Hepatocyte (in vitro differentiated cells): Measurements from ENCODE around the gene ATG13. TPM values are rescaled to one million over a fixed set of nuclear protein-coding genes. Genes with fewer than 3 reads are reported as not detected.

Source experiments
- DNase-seq: peaks from one replicate; pipeline ENCODE4 v3.0.0-alpha.2; 2016; ENCODE audit warnings: low spot score
- H2AFZ ChIP-seq: fragments of 200-600 bp; sonication (generic); 2 replicates; pipeline ENCODE4 v1.6.0; 2016; ENCODE audit warnings: antibody characterized with exemption, mild to moderate bottlenecking
- H3K27ac ChIP-seq: fragments of 200-600 bp; sonication (generic); 2 replicates; pipeline ENCODE4 v1.5.1; 2016; ENCODE audit warnings: mild to moderate bottlenecking
- H3K27me3 ChIP-seq: fragments of 200-600 bp; sonication (generic); 2 replicates; pipeline ENCODE4 v1.6.1; 2016
- H3K36me3 ChIP-seq: fragments of 200-600 bp; sonication (generic); replicated peaks from 2 replicates; pipeline ENCODE4 v1.5.1; 2016; ENCODE audit warnings: low read depth; ENCODE audit not compliant: insufficient read depth
- H3K4me1 ChIP-seq: fragments of 200-600 bp; sonication (generic); 2 replicates; pipeline ENCODE4 v1.5.1; 2016; ENCODE audit warnings: mild to moderate bottlenecking, moderate library complexity; ENCODE audit not compliant: insufficient read depth
- H3K4me2 ChIP-seq: fragments of 200-600 bp; sonication (generic); 2 replicates; pipeline ENCODE4 v1.6.0; 2016
- H3K4me3 ChIP-seq: fragments of 200-600 bp; sonication (generic); 2 replicates; pipeline ENCODE4 v1.5.1; 2016; ENCODE audit warnings: mild to moderate bottlenecking
- H3K79me2 ChIP-seq: fragments of 200-600 bp; sonication (generic); 2 replicates; pipeline ENCODE4 v1.6.0; 2017; ENCODE audit warnings: mild to moderate bottlenecking
- H3K9me2 ChIP-seq: fragments of 200-600 bp; sonication (generic); replicated peaks from 2 replicates; pipeline ENCODE4 v1.6.0; 2017; ENCODE audit warnings: mild to moderate bottlenecking; ENCODE audit not compliant: insufficient read depth
- H3K9me3 ChIP-seq: fragments of 200-600 bp; sonication (generic); 2 replicates; pipeline ENCODE4 v1.5.1; 2016; ENCODE audit warnings: low read depth, mild to moderate bottlenecking
- H4K20me1 ChIP-seq: fragments of 200-600 bp; sonication (generic); 2 replicates; pipeline ENCODE4 v1.6.0; 2016; ENCODE audit warnings: mild to moderate bottlenecking; ENCODE audit not compliant: insufficient read depth, poor library complexity, severe bottlenecking
- EZH2 ChIP-seq: fragments of 200-600 bp; sonication (generic); IDR thresholded peaks from 2 replicates; pipeline ENCODE4 v1.6.1; 2016; ENCODE audit warnings: antibody characterized with exemption, mild to moderate bottlenecking, borderline replicate concordance
- EZH2phosphoT487 ChIP-seq: fragments of 200-600 bp; sonication (generic); IDR thresholded peaks from one replicate; pipeline ENCODE4 v1.6.1; 2018; ENCODE audit warnings: antibody characterized with exemption, mild to moderate bottlenecking, low read depth, moderate library complexity; ENCODE audit not compliant: unreplicated experiment, severe bottlenecking
- WGBS: methylation state at CpG from one replicate; pipeline ENCODE4 v1.1.6; 2016; ENCODE audit warnings: low lambda C conversion rate; ENCODE audit errors: missing lambda C conversion rate; 5-methylcytosine and 5-hydroxymethylcytosine counted together
- polyA plus RNA-seq: library from polyadenylated mRNA; unstranded; fragments of >200 nt; fragmentation: Nextera tagmentation; extraction: Ambion mirVana; gene quantifications from 2 replicates; pipeline ENCODE4 v1.2.1, GENCODE V29; 2016
- total RNA-seq: library from RNA; depleted of rRNA; stranded (reverse); fragments of >200 nt; gene quantifications from 2 replicates; pipeline ENCODE4 v1.2.3, GENCODE V29; 2014
- TF ChIP-seq, protein P1 (sequence below): fragments of 200-600 bp; sonication (generic); IDR thresholded peaks from 2 replicates; pipeline ENCODE4 v1.5.1; 2016; ENCODE audit warnings: antibody characterized with exemption, mild to moderate bottlenecking; ENCODE audit not compliant: poor library complexity

Gene ATG13
- total and polyA plus RNA-seq, 2 experiments from 2014 or later = 50.9 to 60.8 TPM

DNA sequence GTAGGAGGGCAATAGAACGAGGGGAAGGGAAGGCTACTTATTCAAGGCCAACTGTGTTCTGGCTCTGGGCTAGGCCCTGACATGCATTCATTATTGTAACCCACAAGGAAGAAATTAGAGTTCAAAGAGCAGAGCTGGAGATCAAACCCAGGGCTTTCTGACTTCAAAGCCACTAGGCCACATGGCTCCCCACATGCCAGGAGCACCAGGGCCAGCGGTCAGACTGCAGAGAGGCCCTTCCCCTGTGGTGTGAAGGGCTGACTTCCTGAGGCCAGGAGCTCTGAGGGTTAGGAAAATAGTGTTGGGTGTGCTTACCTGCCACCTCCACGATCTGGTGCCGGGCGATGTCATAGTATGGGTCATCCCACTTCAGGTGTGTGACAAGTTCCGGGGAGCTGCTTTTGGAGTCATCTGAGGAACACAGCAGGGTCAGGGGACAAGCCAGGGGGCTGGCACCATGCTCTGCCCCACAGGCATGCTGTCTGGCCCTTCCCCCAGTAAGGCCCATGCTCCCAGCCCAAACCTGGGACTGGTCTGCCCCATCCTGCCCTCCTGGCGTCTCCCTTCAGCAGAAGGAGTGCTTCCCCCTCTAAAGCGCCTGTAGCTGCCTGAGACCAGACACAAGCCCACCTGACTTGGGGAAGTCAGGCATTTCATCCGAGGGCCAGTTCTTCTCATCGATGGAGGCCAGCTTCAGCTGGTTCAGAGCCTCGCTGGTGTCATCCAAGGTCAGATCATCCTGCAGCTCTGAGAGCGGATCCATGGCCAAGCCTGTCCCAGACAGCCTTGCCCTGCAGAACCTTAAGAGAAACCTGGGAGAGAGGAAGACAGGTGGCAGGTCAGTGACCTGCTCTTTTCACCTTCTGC, 78.2 kb downstream of the ATG13 start:
- Histone ChIP-seq H3K4me1 (peaks cover 9% of the 10 kb centered on the region), H3K79me2 (peaks cover 27% of the 10 kb centered on the region), H3K36me3 (no peaks in the 10 kb centered on the region), H4K20me1 (peaks cover 5% of the 10 kb centered on the region), H3K27me3 (no peaks in the 10 kb centered on the region), H3K4me3 (no peak overlapping the region), H2AFZ (no peak overlapping the region), H3K9me3 (no peaks in the 10 kb centered on the region), H3K4me2 (no peak overlapping the region), H3K9me2 (no peaks in the 10 kb centered on the region), H3K27ac (no peak overlapping the region)
- TF ChIP-seq EZH2 (no peak), EZH2phosphoT487 (no peak)
- TF ChIP-seq, protein P1, sequence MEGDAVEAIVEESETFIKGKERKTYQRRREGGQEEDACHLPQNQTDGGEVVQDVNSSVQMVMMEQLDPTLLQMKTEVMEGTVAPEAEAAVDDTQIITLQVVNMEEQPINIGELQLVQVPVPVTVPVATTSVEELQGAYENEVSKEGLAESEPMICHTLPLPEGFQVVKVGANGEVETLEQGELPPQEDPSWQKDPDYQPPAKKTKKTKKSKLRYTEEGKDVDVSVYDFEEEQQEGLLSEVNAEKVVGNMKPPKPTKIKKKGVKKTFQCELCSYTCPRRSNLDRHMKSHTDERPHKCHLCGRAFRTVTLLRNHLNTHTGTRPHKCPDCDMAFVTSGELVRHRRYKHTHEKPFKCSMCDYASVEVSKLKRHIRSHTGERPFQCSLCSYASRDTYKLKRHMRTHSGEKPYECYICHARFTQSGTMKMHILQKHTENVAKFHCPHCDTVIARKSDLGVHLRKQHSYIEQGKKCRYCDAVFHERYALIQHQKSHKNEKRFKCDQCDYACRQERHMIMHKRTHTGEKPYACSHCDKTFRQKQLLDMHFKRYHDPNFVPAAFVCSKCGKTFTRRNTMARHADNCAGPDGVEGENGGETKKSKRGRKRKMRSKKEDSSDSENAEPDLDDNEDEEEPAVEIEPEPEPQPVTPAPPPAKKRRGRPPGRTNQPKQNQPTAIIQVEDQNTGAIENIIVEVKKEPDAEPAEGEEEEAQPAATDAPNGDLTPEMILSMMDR = no peak
- 95% methylated on average over 12 of the region's 12 CpGs for WGBS
- DNase-seq = no peak

DNA sequence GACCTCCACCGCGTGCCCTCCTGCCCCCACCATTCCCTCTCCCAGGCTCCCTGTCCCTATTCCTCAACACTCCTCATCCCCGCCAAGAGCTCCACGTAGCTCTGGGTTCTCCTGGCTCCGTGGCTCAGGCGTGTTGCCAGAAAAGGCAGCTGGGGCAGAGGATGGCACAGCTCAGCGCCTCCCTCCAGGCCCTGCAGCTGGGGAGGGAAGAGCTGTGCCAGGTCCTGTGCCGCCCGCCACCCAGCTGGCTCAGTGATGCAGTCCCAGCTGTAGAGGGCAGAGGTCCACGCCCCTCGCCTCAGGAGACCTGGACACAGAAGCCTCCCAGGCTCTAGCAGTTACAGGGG, 78.8 kb downstream of the ATG13 start:
- Histone ChIP-seq H3K4me1 (peaks cover 9% of the 10 kb centered on the region), H3K4me3 (no peak overlapping the region), H3K4me2 (no peak overlapping the region), H3K36me3 (no peaks in the 10 kb centered on the region), H3K79me2 (peaks cover 30% of the 10 kb centered on the region), H4K20me1 (peaks cover 5% of the 10 kb centered on the region), H3K9me3 (no peaks in the 10 kb centered on the region), H3K27me3 (no peaks in the 10 kb centered on the region), H3K27ac (no peak overlapping the region), H2AFZ (no peak overlapping the region), H3K9me2 (no peaks in the 10 kb centered on the region)
- no peak for DNase-seq
- no peak for TF ChIP-seq EZH2phosphoT487
- no peak for TF ChIP-seq EZH2
- 95% methylated on average over 11 of the region's 11 CpGs for WGBS

DNA sequence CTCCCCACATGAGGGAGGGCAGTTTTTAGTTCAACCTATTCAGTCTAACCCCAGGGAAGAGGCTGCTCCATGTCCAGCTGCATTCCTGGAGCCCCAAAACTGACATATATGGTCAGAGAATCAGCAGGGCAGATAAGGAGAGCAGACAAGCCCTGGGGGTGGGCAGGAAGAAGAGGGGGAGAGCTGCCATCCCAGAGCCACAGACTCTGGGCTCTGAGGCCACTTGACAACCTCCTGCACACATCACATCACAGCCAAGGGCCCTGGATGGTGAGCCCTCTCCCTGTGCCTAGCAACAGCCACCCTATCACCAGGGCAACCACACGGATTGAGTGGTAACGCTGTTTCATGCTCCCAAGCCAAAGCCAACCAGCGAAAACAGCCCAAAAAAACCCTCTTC, 80.0 kb downstream of the ATG13 start:
- H3K9me3 ChIP-seq = no peaks in the 10 kb centered on the region
- H3K4me2 ChIP-seq = no peak overlapping the region
- H4K20me1 ChIP-seq = peaks cover 5% of the 10 kb centered on the region
- TF ChIP-seq, protein P1 = no peak
- TF ChIP-seq EZH2phosphoT487 = no peak
- TF ChIP-seq EZH2 = no peak
- H3K79me2 ChIP-seq = peaks cover 41% of the 10 kb centered on the region
- H3K4me1 ChIP-seq = peaks cover 15% of the 10 kb centered on the region
- H3K4me3 ChIP-seq = no peak overlapping the region
- H3K9me2 ChIP-seq = no peaks in the 10 kb centered on the region
- H3K27ac ChIP-seq = no peak overlapping the region
- no peak overlapping the region for H2AFZ ChIP-seq
- H3K36me3 ChIP-seq = no peaks in the 10 kb centered on the region
- no peaks in the 10 kb centered on the region for H3K27me3 ChIP-seq
- no peak for DNase-seq
- 89% methylated on average over 3 of the region's 3 CpGs for WGBS

DNA sequence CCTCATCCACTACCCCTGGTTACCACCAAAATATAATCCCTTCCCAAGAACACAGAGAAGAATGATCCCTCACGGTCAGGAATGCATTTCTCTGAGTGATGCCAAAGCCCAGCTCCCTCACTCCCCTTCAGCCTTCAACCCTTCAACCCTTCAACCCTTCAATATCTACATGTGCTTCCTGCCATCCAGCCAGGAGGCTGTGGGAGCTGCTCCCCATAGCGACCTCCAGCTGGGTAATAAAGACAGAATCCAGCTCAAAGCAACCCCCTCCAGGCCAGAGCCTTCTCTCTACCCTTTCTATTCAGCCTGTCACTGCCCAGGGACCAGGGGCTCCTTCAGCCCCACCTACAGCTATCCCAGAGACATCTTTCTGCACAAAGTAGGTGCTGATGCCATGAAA, 80.4 kb downstream of the ATG13 start:
- no peaks in the 10 kb centered on the region for H3K27me3 ChIP-seq
- H3K79me2 ChIP-seq = peaks cover 45% of the 10 kb centered on the region
- peaks cover 18% of the 10 kb centered on the region for H3K4me1 ChIP-seq
- DNase-seq = no peak
- TF ChIP-seq, protein P1 = no peak
- TF ChIP-seq EZH2 (no peak), EZH2phosphoT487 (no peak)
- H3K36me3 ChIP-seq = no peaks in the 10 kb centered on the region
- no peaks in the 10 kb centered on the region for H3K9me2 ChIP-seq
- no peak overlapping the region for H2AFZ ChIP-seq
- H3K4me3 ChIP-seq = no peak overlapping the region
- H3K27ac ChIP-seq = no peak overlapping the region
- H3K4me2 ChIP-seq = no peak overlapping the region
- H3K9me3 ChIP-seq = no peaks in the 10 kb centered on the region
- 72% methylated on average over 2 of the region's 2 CpGs for WGBS
- peaks cover 5% of the 10 kb centered on the region for H4K20me1 ChIP-seq
